Stimulated activated CD4-positive, alpha-beta T cell treated with anti-CD3 and anti-CD28 coated beads, Interleukin-1b, Interleukin-23, amount 100 ng/mL, for 24 hours (primary cell): Measurements from ENCODE around the gene UROS.

Source experiments
- DNase-seq, 4 experiments: peaks; one replicate each; pipeline ENCODE4 v3.0.0-alpha.2; 2020; ENCODE audit warnings: low read depth in 4 of 4, low spot score in 1 of 4

Gene UROS

GRCh38 chr10:125792342-125793300, 30.4 kb downstream of the UROS start:
- no peak for DNase-seq

- no peak for DNase-seq
Observed at GRCh38 chr10:125788156-125789034, 34.7 kb downstream of the UROS start.

GRCh38 chr10:125785791-125786190, 37.3 kb downstream of the UROS start:
- no peak for DNase-seq

- DNase-seq: no peak
Observed at GRCh38 chr10:125783957-125784356, 39.1 kb downstream of the UROS start.

GRCh38 chr10:125783408-125783807, 39.6 kb downstream of the UROS start:
- no peak for DNase-seq

- DNase-seq: no peak
Observed at GRCh38 chr10:125782616-125783015, 40.4 kb downstream of the UROS start.

- no peak for DNase-seq
Observed at GRCh38 chr10:125782054-125782453, 41.0 kb downstream of the UROS start.

GRCh38 chr10:125781374-125781773, 41.7 kb downstream of the UROS start:
- DNase-seq: no peak

GRCh38 chr10:125779403-125780327, 43.4 kb downstream of the UROS start:
- no peak for DNase-seq

- no peak for DNase-seq
Observed at GRCh38 chr10:125778556-125778955, 44.5 kb downstream of the UROS start.

- no peak for DNase-seq
Observed at GRCh38 chr10:125777806-125778205, 45.3 kb downstream of the UROS start.

GRCh38 chr10:125775491-125776106, 47.5 kb downstream of the UROS start, which contains the start of gene MMP21:
MMP21 (minus strand) TSS chr10:125775821; CDS start chr10:125775821, 0 bp downstream.
- DNase-seq: no peak

- no peak for DNase-seq
Observed at GRCh38 chr10:125774581-125775191, 48.4 kb downstream of the UROS start.

- DNase-seq: no peak
Observed at GRCh38 chr10:125773687-125774543, 49.1 kb downstream of the UROS start.

GRCh38 chr10:125772864-125773180, 50.2 kb downstream of the UROS start:
- no peak for DNase-seq

GRCh38 chr10:125772112-125772863, 50.8 kb downstream of the UROS start:
- DNase-seq: no peak

GRCh38 chr10:125770844-125771243, 52.2 kb downstream of the UROS start:
- DNase-seq: no peak

- no peak for DNase-seq
Observed at GRCh38 chr10:125769175-125769574, 53.9 kb downstream of the UROS start.
